HG03060 (cell line): ENCODE measurements around the gene ILKAP.

Experiments
- ATAC-seq: cut with Tn5 transposase; IDR thresholded peaks from one replicate; pipeline ENCODE4 v1.9.1; 2021; ENCODE audit warnings: low read depth, moderate number of reproducible peaks; ENCODE audit not compliant: unreplicated experiment

Gene ILKAP

GRCh38 chr2:238154570-238154969 is 48.9 kb downstream of the ILKAP start:
- ATAC-seq: no peak

GRCh38 chr2:238152771-238153688 is 50.5 kb downstream of the ILKAP start:
- ATAC-seq: no peak

- ATAC-seq: no peak
These were observed 51.8 kb downstream of the ILKAP start for GRCh38 chr2:238151628-238152235.

- ATAC-seq: no peak
These were observed 52.3 kb downstream of the ILKAP start for GRCh38 chr2:238151205-238151604.

- ATAC-seq: no peak
These were observed 52.8 kb downstream of the ILKAP start for GRCh38 chr2:238150686-238151085.

- ATAC-seq: no peak
These were observed 53.5 kb downstream of the ILKAP start for GRCh38 chr2:238149841-238150572.

GRCh38 chr2:238148981-238149380 is 54.5 kb downstream of the ILKAP start:
- ATAC-seq: no peak

- no peak for ATAC-seq
These were observed 56.5 kb downstream of the ILKAP start for GRCh38 chr2:238146884-238147544.

- no peak for ATAC-seq
These were observed 57.6 kb downstream of the ILKAP start for GRCh38 chr2:238145851-238146250.

GRCh38 chr2:238145046-238145445 is 58.4 kb downstream of the ILKAP start:
- no peak for ATAC-seq

- ATAC-seq: no peak
These were observed 59.2 kb downstream of the ILKAP start for GRCh38 chr2:238144262-238144661.

GRCh38 chr2:238143239-238143951 is 60.1 kb downstream of the ILKAP start:
- ATAC-seq: no peak

- ATAC-seq: no peak
These were observed 60.9 kb downstream of the ILKAP start for GRCh38 chr2:238142382-238143205.

- no peak for ATAC-seq
These were observed 61.8 kb downstream of the ILKAP start for GRCh38 chr2:238141541-238142318.

- no peak for ATAC-seq
These were observed 62.6 kb downstream of the ILKAP start for GRCh38 chr2:238140721-238141540.

- no peak for ATAC-seq
These were observed 63.5 kb downstream of the ILKAP start for GRCh38 chr2:238140040-238140439.

GRCh38 chr2:238139196-238140039 is 64.1 kb downstream of the ILKAP start:
- ATAC-seq: no peak
